WERI-Rb-1 (cell line): ENCODE results near the gene IKZF2.

Experiments
- DNase-seq: peaks from one replicate; pipeline ENCODE4 v3.0.0-alpha.2; 2020
- H3K27ac ChIP-seq: fragments of 250-450 bp; sonication (Bioruptor Pico); 2 replicates; pipeline ENCODE4 v1.5.1; 2020; ENCODE audit warnings: mild to moderate bottlenecking, moderate library complexity
- H3K27me3 ChIP-seq: fragments of 250-450 bp; sonication (Bioruptor Pico); 2 replicates; pipeline ENCODE4 v1.5.1; 2021; ENCODE audit warnings: mild to moderate bottlenecking, low read depth, moderate library complexity; ENCODE audit not compliant: insufficient read depth, severe bottlenecking
- H3K36me3 ChIP-seq: fragments of 250-450 bp; sonication (Bioruptor Pico); 2 replicates; pipeline ENCODE4 v1.5.1; 2020; ENCODE audit warnings: mild to moderate bottlenecking, moderate library complexity
- H3K4me3 ChIP-seq: 2 replicates; pipeline ENCODE4 v1.5.1; 2011; ENCODE audit warnings: low read depth, mild to moderate bottlenecking, control low read depth, low read length
- H3K9me3 ChIP-seq: fragments of 250-450 bp; sonication (Bioruptor Pico); 2 replicates; pipeline ENCODE4 v1.5.1; 2021; ENCODE audit warnings: mild to moderate bottlenecking, moderate library complexity; ENCODE audit not compliant: severe bottlenecking
- CTCF ChIP-seq: IDR thresholded peaks from 2 replicates; pipeline ENCODE4 v1.5.1; 2011; ENCODE audit warnings: low read depth, mild to moderate bottlenecking, control low read depth, inconsistent platforms, low read length

Gene IKZF2

GRCh38 chr2:213104092-213104902, 47.1 kb downstream of the IKZF2 start:
- DNase-seq = no peak
- H3K9me3 ChIP-seq = no peaks in the 10 kb centered on the region
- no peak for TF ChIP-seq CTCF
- H3K4me3 ChIP-seq = no peak overlapping the region
- H3K27ac ChIP-seq = no peak overlapping the region
- no peaks in the 10 kb centered on the region for H3K27me3 ChIP-seq
- no peaks in the 10 kb centered on the region for H3K36me3 ChIP-seq

GRCh38 chr2:213101692-213102460, 49.5 kb downstream of the IKZF2 start:
- H3K36me3 ChIP-seq = no peaks in the 10 kb centered on the region
- no peak for DNase-seq
- no peaks in the 10 kb centered on the region for H3K9me3 ChIP-seq
- no peak overlapping the region for H3K4me3 ChIP-seq
- no peak overlapping the region for H3K27ac ChIP-seq
- no peaks in the 10 kb centered on the region for H3K27me3 ChIP-seq
- no peak for TF ChIP-seq CTCF

- no peaks in the 10 kb centered on the region for H3K36me3 ChIP-seq
- no peak for DNase-seq
Observed at GRCh38 chr2:213101109-213101508, 50.3 kb downstream of the IKZF2 start.

GRCh38 chr2:213098612-213099011, 52.8 kb downstream of the IKZF2 start:
- no peak for DNase-seq

More at GRCh38 chr2:213101109-213101508, 50.3 kb downstream of the IKZF2 start:
- no peaks in the 10 kb centered on the region for H3K27me3 ChIP-seq
- H3K9me3 ChIP-seq = no peaks in the 10 kb centered on the region
- H3K27ac ChIP-seq = no peak overlapping the region
- no peak for TF ChIP-seq CTCF
- H3K4me3 ChIP-seq = no peak overlapping the region

GRCh38 chr2:213091765-213092164, 59.6 kb downstream of the IKZF2 start:
- no peaks in the 10 kb centered on the region for H3K36me3 ChIP-seq
- no peaks in the 10 kb centered on the region for H3K9me3 ChIP-seq
- no peak overlapping the region for H3K27ac ChIP-seq
- no peaks in the 10 kb centered on the region for H3K27me3 ChIP-seq
- TF ChIP-seq CTCF = no peak
- H3K4me3 ChIP-seq = no peak overlapping the region
- DNase-seq = no peak

More at GRCh38 chr2:213098612-213099011, 52.8 kb downstream of the IKZF2 start:
- Histone ChIP-seq H3K9me3 (no peaks in the 10 kb centered on the region), H3K36me3 (no peaks in the 10 kb centered on the region), H3K27me3 (no peaks in the 10 kb centered on the region), H3K4me3 (no peak overlapping the region), H3K27ac (no peak overlapping the region)
- TF ChIP-seq CTCF = no peak
